ENCODE measurements around the gene ZBTB46. TPM values are rescaled to one million over a fixed set of nuclear protein-coding genes. Genes with fewer than 3 reads are reported as not detected.
A peak's percentile ranks its signal among the peaks of the same experiment; 100 is the strongest.

Gene ZBTB46
- 2.2 TPM for total RNA-seq (2013)
- 1 to 10 TPM in 1 of 3 donors, under 1 TPM in 2; 0.07 to 2.3 (median 0.37) TPM for polyA plus RNA-seq
- 4.7 and 6.2 TPM in 2 replicates for polyA minus RNA-seq
- total RNA-seq, result 2.7 to 8.5 (median 6.2) reads per million in 11 experiments

GRCh38 chr20:63830841-63831588, at the start of gene ZBTB46:
Gene ZBTB46 (minus strand): TSS chr20:63831264. CDS start chr20:63790757, 40,507 bp downstream.
- H2AFZ ChIP-seq (ENCODE audit: insufficient read depth, low read depth, low read length, poor library complexity, severe bottlenecking), result peak within 1 kb of the TSS; percentile 65
- peaks cover 52 to 70% (median 65%) of the 10 kb centered on the region in 3 donors for H3K27me3 Mint-ChIP-seq (ENCODE audit: low read depth in 3 of 3)
- peak within 1 kb of the TSS; percentile 54 for H3K9ac ChIP-seq (ENCODE audit: insufficient read depth, low read length, poor library complexity, severe bottlenecking)
- H3K27me3 ChIP-seq (ENCODE audit: control insufficient read depth in 2 of 2, insufficient read depth in 2 of 2, low read length in 2 of 2), result peaks cover 28 to 58% of the 10 kb centered on the region in 2 donors
- H3K36me3 ChIP-seq (replicated peaks in 1 of 2; ENCODE audit: control insufficient read depth in 1 of 2, insufficient read depth in 2 of 2, low read length in 2 of 2), result no peaks in the 10 kb centered on the region
- peaks cover 2 to 12% of the 10 kb centered on the region in 2 donors for H3K9me3 ChIP-seq (replicated peaks in 1 of 2; ENCODE audit: control insufficient read depth in 1 of 2, insufficient read depth in 1 of 2, low read length in 2 of 2)
- H4K20me1 ChIP-seq (ENCODE audit: insufficient read depth, low read length), result peaks cover 11% of the 10 kb centered on the region
- under 1% methylated on average over 144 of the region's 147 CpGs for WGBS (ENCODE audit: insufficient coverage)
- peak within 1 kb of the TSS; percentile 91 to 96 for H3K4me3 Mint-ChIP-seq
- H3K79me2 ChIP-seq (ENCODE audit: insufficient read depth, low read length), result no peaks in the 10 kb centered on the region
- peaks cover 0 to 20% (median 7%) of the 10 kb centered on the region in 7 donors for H3K9me3 Mint-ChIP-seq
- H3K4me1 Mint-ChIP-seq, result peaks cover 9% of the 10 kb centered on the region
- peak within 1 kb of the TSS; percentile 32 to 76 (median 58) for H3K4me3 ChIP-seq (replicated peaks in 1 of 3; ENCODE audit: low read depth in 2 of 3, low read length in 3 of 3)
- peak within 1 kb of the TSS; percentile 95 for H3K4me2 ChIP-seq (replicated peaks; ENCODE audit: extremely low read depth, low read length, poor library complexity, severe bottlenecking)
- H3K4me1 ChIP-seq (ENCODE audit: control insufficient read depth in 1 of 2, insufficient read depth in 2 of 2, low read length in 2 of 2), result peaks cover 9 to 21% of the 10 kb centered on the region in 2 donors
- H3K36me3 Mint-ChIP-seq, result peaks cover 0 to 8% of the 10 kb centered on the region in 2 donors
- H3K27ac ChIP-seq (ENCODE audit: low read depth in 1 of 2, low read length in 2 of 2), result no peak within 1 kb of the TSS
- intact Hi-C loops (cut with micrococcal nuclease), result no loop called here
- DNase-seq, result peak; percentile 47 to 60 (median 54)
- no peak for TF ChIP-seq CTCF (IDR thresholded peaks at IDR 0.05)
- peak within 1 kb of the TSS in 3 of 7 donors; percentile 27 to 75 (median 30) for H3K27ac Mint-ChIP-seq

GRCh38 chr20:63878899-63879663, 48.0 kb upstream of the ZBTB46 start:
- Mint-ChIP-seq H3K9me3 (peaks cover 0 to 2% (median 0%) of the 10 kb centered on the region in 7 donors), H3K36me3 (peaks cover 72 to 92% of the 10 kb centered on the region in 2 donors), H3K27me3 (ENCODE audit: low read depth in 3 of 3) (peaks cover 0 to 1% (median 1%) of the 10 kb centered on the region in 3 donors), H3K27ac (peak overlapping the region in 2 of 7 donors; percentile 69 to 73), H3K4me1 (peaks cover 35% of the 10 kb centered on the region), H3K4me3 (no peak overlapping the region)
- no peaks in the 10 kb centered on the region for H3K9me3 ChIP-seq (replicated peaks in 1 of 2; ENCODE audit: control insufficient read depth in 1 of 2, insufficient read depth in 1 of 2, low read length in 2 of 2)
- intact Hi-C loops (cut with micrococcal nuclease), result no loop called here
- no peak overlapping the region for H3K27ac ChIP-seq (ENCODE audit: low read depth in 1 of 2, low read length in 2 of 2)
- no peak overlapping the region for H2AFZ ChIP-seq (ENCODE audit: insufficient read depth, low read depth, low read length, poor library complexity, severe bottlenecking)
- no peak for DNase-seq
- H3K36me3 ChIP-seq (replicated peaks in 1 of 2; ENCODE audit: control insufficient read depth in 1 of 2, insufficient read depth in 2 of 2, low read length in 2 of 2), result peaks cover 80 to 91% of the 10 kb centered on the region in 2 donors
- no peak overlapping the region for H3K9ac ChIP-seq (ENCODE audit: insufficient read depth, low read length, poor library complexity, severe bottlenecking)
- TF ChIP-seq CTCF (IDR thresholded peaks at IDR 0.05), result no peak
- peaks cover 84% of the 10 kb centered on the region for H3K79me2 ChIP-seq (ENCODE audit: insufficient read depth, low read length)
- H3K4me1 ChIP-seq (ENCODE audit: control insufficient read depth in 1 of 2, insufficient read depth in 2 of 2, low read length in 2 of 2), result peaks cover 14 to 27% of the 10 kb centered on the region in 2 donors
- H3K4me2 ChIP-seq (replicated peaks; ENCODE audit: extremely low read depth, low read length, poor library complexity, severe bottlenecking), result no peak overlapping the region
- no peaks in the 10 kb centered on the region for H3K27me3 ChIP-seq (ENCODE audit: control insufficient read depth in 2 of 2, insufficient read depth in 2 of 2, low read length in 2 of 2)
- H3K4me3 ChIP-seq (replicated peaks in 1 of 3; ENCODE audit: low read depth in 2 of 3, low read length in 3 of 3), result no peak overlapping the region
- peaks cover 90% of the 10 kb centered on the region for H4K20me1 ChIP-seq (ENCODE audit: insufficient read depth, low read length)
- 95% methylated on average over 11 of the region's 14 CpGs for WGBS (ENCODE audit: insufficient coverage)
